Superior temporal gyrus (tissue), 1 donor: Measurements from ENCODE around the gene RASAL2.
A peak's percentile ranks its signal among the peaks of the same experiment; 100 is the strongest.
"Not testable (repeated sequence)": the region's sequence is repeated elsewhere in the genome, so short reads cannot be mapped to it uniquely, and the experiment has no call there.

Experiments
- DNase-seq: peaks from one replicate; pipeline ENCODE4 v3.0.0-alpha.2; 2016; ENCODE audit errors: extremely low spot score

Gene RASAL2

GRCh38 chr1:178388418-178389145 is 294.7 kb downstream of the RASAL2 start:
- peak; percentile 47 for DNase-seq

DNA sequence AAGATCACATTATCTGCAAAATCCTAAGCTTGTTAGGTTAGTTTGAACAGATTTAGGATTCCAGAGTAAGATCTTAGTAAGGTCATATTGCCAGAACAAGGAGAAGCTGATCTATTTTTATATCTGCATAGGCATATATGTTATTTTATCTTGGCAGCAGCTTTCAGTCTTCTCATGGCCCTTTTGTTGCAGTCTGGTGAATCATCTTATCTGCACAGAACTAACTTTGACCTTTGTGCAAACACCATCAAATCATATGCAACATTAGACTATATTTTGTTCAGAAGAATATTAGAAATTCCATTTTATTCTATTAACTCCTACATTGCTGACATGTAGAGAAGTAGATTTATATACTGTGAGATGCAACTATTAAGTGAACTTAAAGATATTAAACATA is 295.5 kb downstream of the RASAL2 start:
- DNase-seq = no peak

GRCh38 chr1:178390280-178390679 is 296.4 kb downstream of the RASAL2 start:
- not testable (repeated sequence) for DNase-seq

GRCh38 chr1:178393370-178393769 is 299.5 kb downstream of the RASAL2 start:
- no peak for DNase-seq

DNA sequence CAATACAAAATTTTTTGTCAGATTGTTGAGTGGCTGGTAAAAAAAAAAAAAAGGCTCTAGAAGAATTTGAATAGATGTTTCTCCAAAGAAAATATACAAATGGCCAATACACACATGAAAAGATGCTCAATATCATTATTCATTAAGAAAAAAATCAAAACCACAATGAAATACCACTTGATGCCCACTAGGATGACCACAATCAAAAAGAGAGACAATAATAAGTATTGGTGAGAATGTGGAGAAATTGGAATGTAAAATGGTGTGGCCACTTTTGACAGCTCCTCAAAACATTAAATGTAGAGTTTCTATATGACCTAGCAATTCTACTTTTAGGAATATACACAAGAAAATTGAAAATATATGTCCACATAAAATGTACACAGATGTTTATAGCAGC is 302.9 kb downstream of the RASAL2 start:
- DNase-seq = no peak

DNA sequence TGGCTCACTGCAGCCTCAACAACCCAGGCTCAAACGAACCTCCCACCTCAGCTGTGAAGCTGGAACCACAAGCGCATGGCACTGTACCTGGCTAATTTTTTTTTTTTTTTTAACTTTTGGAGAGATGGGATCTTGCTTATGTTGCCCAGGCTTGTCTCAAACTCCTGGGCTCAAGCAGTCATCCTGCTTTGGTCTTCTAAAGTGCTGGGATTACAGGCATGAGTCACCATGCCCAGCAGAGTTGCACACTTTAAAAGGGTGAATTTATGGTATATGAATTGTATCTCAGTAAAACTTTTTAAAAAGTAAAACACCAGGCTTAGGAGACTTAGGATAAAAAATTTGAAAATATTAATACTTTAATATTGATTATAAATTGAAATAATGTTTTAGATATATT is 303.8 kb downstream of the RASAL2 start:
- no peak for DNase-seq

GRCh38 chr1:178399177-178399728 is 305.3 kb downstream of the RASAL2 start:
- DNase-seq = no peak

DNA sequence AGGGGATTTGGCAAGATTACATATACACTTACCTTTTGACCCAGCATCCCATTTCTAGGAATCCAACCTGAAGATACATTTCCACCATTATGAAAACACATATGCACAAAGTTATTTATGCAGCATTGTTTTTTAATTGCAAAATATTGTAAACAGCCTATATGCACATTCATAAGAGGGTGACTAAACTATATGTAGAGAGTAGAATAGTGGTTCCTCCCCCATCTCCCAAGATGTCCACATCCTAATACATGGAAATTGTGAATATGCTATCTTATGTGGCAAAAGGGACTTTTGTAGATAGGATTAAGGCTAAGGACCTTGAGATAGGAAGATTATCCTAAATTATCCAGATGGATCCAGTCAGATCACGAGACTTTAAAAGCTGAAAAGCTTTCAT is 311.2 kb downstream of the RASAL2 start:
- no peak for DNase-seq

DNA sequence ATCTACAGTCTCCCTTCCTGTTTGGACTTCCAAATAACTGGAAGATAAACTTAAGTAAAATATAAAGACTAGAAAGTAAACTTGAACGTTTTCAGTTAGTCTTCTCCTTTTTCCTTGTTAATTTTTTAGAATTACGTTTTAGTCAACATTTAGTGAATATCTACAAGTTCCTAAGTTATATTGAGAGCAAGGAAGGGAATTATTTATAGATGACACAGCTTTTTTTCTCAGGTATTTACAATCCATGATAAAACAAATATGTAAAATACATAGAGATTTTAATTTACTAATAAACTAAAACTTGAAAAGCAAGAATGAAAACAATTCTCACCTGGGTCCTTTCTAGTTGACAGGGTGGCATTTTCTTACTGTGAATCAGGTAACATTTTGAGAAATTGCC is 313.3 kb downstream of the RASAL2 start:
- DNase-seq = no peak

GRCh38 chr1:178407655-178408054 is 313.8 kb downstream of the RASAL2 start:
- peak; percentile 21 for DNase-seq

DNA sequence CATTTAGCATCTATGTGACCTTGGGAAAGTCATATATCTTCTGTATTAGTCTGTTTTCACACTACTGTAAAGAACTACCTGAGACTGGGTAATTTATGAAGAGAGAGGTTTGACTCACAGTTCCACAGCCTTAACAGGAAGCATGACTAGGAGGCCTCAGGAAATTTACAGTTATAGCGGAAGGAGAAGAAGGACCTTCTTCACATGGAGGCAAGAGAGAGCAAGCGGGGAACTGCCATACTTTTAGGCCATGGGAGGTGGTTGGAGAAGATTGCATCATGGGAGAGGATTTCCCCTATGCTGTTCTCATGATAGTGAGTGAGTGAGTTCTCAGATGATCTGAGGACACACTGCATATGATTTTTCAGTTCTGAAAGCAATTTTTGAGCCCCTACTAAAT is 315.0 kb downstream of the RASAL2 start:
- no peak for DNase-seq

DNA sequence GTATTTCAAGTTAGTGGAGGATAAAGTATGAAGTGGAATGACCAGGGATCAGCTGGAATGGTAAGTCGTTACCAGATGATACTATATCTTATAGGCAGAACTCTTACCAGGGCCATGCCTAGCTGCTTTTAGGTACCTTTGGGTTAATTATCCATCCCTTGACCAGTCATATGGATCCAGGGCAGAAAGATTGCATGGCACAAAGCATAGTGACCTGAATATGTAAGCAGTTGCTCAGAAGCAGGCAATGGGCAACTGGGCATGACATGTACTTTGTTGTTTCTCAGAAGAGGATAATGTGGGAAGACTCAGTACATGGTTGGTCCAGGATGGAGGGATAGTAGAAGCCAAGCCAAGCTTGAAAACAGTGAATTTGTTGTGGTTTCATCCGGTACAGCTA is 315.6 kb downstream of the RASAL2 start:
- DNase-seq = no peak

DNA sequence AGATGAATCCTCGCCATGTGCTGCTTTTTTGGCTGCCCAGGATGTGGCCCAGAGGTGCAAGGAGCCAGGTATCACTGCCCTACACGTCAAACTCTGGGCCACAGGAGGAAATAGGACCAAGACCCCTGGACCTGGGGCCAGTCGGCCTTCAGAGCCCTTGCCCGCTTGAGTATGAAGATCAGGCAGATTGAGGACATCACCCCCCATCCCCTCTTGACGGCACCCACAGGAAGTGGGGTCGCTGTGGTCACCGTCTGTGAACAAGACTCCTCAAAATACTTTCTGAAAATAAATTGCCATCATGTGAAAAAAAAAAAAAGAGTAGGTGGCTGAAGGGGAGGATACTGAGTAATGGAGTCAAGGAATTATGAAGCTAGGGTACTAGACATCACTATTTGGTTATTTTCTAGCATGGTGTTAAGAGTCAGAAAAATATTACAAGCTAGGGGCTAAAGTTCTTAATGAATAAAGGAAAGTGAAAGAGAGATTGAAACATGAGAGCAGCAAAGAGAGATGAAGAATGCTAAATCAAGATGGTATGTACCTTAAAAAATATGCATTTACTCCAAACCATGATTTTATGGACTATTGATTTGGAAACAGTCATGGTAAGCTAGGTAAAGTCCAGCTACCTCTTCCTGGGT is 318.0 kb downstream of the RASAL2 start:
- DNase-seq = no peak

GRCh38 chr1:178412400-178412770 is 318.5 kb downstream of the RASAL2 start:
- no peak for DNase-seq

DNA sequence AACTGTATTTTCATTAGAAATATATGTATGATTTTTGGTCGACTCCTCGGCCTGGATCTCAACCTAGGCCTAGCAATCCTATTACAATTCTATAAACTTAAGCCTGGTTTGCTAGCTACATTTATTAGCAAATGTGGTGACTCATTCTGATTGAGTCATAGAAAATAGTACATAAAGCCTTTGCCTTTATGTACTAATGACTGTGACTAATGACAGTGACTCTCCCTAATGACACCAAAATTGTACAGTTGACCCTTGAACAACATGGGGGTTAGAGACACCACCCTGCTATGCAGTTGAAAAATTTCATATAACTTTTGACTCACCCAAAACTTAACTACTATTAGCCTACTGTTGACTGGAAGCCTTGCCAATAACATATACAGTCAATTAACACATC is 324.0 kb downstream of the RASAL2 start:
- no peak for DNase-seq

DNA sequence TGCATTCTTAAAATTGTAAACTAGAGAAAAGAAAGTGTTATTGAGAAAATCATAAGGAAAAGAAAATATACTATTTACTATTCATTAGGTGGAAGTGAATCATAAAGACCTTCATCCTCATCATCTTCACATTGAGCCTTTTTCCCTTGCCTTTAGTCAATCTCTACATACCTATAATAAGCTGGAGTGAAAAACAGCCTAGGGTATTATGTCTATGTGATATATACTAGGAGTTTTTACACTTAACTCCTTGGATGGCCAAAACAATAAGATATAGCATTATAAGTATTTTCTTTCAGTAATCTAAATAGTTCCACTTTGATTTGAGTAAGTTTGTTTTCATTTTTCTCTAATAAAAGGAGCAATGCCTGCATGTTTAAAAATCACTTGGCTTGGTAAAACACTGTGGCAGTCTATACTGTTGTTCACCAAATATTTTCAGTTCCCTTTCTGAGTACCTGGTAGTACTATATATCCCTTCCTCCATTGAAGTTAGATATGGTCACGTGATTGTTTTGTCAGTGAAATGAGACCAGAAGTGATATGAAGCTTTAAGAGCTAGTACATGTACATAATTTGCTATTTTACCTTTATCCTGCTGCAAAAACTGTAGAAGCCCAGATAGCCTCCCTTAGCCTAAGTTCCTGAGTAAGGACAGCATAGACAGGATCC is 324.5 kb downstream of the RASAL2 start:
- DNase-seq = no peak

DNA sequence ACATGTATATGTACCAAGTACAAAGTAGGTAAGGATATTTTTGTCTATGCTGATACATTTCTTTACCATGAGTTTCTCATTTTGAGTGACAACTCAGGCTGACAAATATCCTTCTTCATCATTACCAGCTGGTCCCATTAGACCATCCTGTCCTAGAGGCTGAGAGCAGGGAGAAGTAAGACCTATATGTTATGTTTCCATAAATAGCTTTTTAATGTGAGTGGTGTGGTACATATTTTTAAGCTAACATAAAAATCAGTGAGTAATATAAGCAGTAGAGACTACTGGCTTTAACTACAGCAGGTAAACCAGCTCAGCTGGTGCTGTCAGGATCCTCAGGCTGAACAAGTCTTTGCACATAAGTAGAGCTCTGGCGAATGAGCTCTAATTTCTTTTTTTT is 340.5 kb downstream of the RASAL2 start:
- DNase-seq = no peak

- no peak for DNase-seq
Measured at GRCh38 chr1:178434899-178435435, 341.1 kb downstream of the RASAL2 start.

DNA sequence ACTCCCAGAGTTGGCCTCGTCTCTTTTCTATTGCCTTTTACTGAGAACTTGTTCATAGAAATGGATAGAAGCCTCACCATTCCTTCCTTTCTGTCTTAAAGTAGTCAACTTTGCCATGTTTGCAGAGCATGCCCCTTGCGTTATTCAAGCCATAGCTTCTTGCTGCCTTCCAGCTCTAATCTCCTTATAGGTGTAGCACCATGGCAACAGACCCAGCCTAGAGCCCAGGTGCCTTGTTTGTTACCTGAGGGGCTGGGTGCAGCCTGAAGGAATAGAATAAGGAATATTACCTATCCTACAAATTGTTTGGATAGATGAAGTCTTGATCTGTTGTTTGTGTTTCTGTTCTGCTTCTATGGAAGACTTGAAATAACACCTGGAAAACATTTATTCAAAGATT is 343.0 kb downstream of the RASAL2 start:
- no peak for DNase-seq

- no peak for DNase-seq
Measured at GRCh38 chr1:178438432-178438831, 344.5 kb downstream of the RASAL2 start.

DNA sequence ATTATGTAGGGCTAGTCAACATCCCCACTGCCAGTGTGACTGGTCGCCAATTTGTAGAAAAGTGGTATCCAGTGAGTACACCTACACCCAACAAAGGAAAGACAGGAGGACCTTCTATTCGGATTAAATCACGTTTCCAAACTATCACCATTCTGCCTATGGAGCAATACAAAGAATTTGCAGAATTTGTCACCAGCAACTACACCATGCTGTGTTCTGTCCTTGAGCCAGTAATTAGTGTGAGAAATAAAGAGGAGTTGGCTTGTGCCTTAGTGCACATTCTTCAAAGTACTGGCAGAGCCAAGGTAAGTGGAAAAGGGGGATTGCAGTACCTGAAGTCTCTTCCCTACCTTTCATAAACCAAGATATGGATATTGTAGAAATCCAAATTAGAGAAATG is 349.0 kb downstream of the RASAL2 start:
- no peak for DNase-seq

DNA sequence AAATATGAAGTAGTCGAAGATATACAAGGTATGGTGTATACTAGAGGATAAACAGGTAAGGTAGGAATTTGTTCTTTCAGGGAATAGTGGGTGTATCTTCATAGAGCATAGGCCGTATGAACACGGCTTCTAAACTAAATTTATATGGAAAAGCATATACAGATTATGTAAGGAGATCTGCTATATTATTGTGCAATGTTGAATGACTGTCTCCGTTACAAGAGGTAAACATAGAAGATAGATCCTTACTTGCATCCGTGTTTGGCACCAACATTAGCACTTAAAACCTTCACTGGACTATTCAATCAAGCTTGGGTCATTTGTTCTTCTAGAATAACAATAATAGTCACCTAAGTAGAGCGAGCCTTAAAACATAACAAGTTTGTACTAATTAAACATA is 357.0 kb downstream of the RASAL2 start:
- DNase-seq = no peak

DNA sequence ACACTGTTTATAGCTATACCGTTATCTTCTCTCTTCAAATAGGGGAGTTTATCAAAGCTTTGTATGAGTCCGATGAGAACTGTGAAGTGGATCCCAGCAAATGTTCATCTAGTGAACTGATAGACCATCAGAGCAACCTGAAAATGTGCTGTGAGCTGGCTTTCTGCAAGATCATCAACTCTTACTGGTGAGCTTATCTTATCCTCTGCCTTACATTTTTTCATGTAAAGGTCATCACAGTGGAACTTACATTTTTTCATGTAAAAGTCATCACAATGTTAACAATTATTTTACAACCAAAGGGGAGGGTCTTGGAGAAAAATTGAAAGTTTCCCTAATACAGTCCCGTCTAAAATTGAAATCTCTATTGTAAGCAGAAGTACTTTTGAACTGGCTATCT is 357.6 kb downstream of the RASAL2 start:
- DNase-seq = no peak
